Measurements from ENCODE around the gene PLD6.

DNA sequence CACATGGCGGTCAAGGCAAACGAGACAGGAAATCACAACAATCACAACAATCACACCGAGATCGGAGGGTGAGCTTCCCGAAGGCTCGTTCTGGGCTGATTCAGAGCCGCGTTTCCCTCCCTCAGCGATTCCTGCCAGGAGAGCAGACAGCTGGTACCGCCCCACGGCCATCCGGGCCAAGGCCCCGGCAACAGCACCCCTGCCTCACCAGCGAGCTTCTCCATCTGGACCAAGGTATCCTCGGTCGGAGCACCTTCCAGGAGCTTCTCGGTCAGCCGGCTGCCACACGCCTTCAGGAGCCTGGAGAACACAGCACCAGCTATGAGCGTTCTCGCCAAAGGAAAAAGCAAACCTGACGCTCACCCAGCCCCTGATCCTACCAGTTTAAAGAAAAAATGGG lies 15.2 kb upstream of the PLD6 start:
- TF ChIP-seq CEBPB (IDR thresholded peaks at IDR 0.05; ENCODE audit: borderline replicate concordance in 1 of 2, low read depth in 2 of 2, low read length in 2 of 2) (no peak), HDGF (IDR thresholded peaks at IDR 0.05) (no peak), ASH2L (IDR thresholded peaks at IDR 0.05; ENCODE audit: borderline replicate concordance, low read depth) (no peak), RFX5 (IDR thresholded peaks at IDR 0.05; ENCODE audit: low read depth, low read length) (no peak), ZBTB11 (CRISPR knock-in tag; IDR thresholded peaks at IDR 0.05) (no peak), SPI1 (IDR thresholded peaks at IDR 0.05; ENCODE audit: borderline replicate concordance, insufficient read depth, low read depth, low read length) (no peak)

Data from GM12878 (cell line).